Lower leg skin (tissue), 4 donors: Measurements from ENCODE around the gene TANC1. TPM values are rescaled to one million over a fixed set of nuclear protein-coding genes. Genes with fewer than 3 reads are reported as not detected.

Source experiments
- DNase-seq, 2 donors: peaks; one replicate each; pipeline ENCODE4 v3.0.0-alpha.2; 2019; ENCODE audit warnings: low spot score in 2 of 2
- H3K4me3 ChIP-seq: fragments of 200-600 bp; sonication (generic); 2 replicates; pipeline ENCODE4 v1.5.1; 2017; ENCODE audit warnings: mild to moderate bottlenecking, low read depth; ENCODE audit not compliant: poor library complexity, severe bottlenecking
- POLR2A ChIP-seq, 2 donors: fragments of 450-650 bp; IDR thresholded peaks; one replicate each; pipeline ENCODE4 v1.6.1; 2016 to 2017; ENCODE audit warnings: antibody characterized with exemption in 2 of 2, mild to moderate bottlenecking in 1 of 2, moderate library complexity in 1 of 2
- WGBS, 2 donors: methylation state at CpG; one replicate each; pipeline ENCODE4 v1.1.5; 2018; 5-methylcytosine and 5-hydroxymethylcytosine counted together
- intact Hi-C: fragments of 100-400 bp; cut with DNase I; formaldehyde crosslinking; loops from one replicate; pipeline ENCODE4 v1.15.0; 2023; ENCODE audit warnings: low total_unique reads
- total RNA-seq, 4 donors: library from RNA; depleted of rRNA; stranded (reverse); fragments of >200 nt; gene quantifications; one replicate each; pipeline ENCODE4 v1.1.0, GENCODE V29; 2016
- TF ChIP-seq, protein P1 (sequence below), 3 donors: fragments of 450-650 bp; IDR thresholded peaks; one replicate each; pipeline ENCODE4 v1.5.1; 2016; ENCODE audit warnings: antibody characterized with exemption in 3 of 3, mild to moderate bottlenecking in 3 of 3, moderate library complexity in 2 of 3

Gene TANC1
- total RNA-seq, 4 donors from 2014 or later = 65.8 to 111 (median 93.6) TPM

- 80 to 81% methylated on average over 5 of the region's 5 CpGs for WGBS, 2 donors
- intact Hi-C loops = no loop called here
- H3K4me3 ChIP-seq = no peak overlapping the region
- DNase-seq = no peak
- TF ChIP-seq, protein P1, sequence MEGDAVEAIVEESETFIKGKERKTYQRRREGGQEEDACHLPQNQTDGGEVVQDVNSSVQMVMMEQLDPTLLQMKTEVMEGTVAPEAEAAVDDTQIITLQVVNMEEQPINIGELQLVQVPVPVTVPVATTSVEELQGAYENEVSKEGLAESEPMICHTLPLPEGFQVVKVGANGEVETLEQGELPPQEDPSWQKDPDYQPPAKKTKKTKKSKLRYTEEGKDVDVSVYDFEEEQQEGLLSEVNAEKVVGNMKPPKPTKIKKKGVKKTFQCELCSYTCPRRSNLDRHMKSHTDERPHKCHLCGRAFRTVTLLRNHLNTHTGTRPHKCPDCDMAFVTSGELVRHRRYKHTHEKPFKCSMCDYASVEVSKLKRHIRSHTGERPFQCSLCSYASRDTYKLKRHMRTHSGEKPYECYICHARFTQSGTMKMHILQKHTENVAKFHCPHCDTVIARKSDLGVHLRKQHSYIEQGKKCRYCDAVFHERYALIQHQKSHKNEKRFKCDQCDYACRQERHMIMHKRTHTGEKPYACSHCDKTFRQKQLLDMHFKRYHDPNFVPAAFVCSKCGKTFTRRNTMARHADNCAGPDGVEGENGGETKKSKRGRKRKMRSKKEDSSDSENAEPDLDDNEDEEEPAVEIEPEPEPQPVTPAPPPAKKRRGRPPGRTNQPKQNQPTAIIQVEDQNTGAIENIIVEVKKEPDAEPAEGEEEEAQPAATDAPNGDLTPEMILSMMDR (IDR thresholded peaks at IDR 0.05) = no peak
- no peak for TF ChIP-seq POLR2A (IDR thresholded peaks at IDR 0.05)
These were observed 53.6 kb downstream of the TANC1 start for GRCh38 chr2:159022019-159022418.

DNA sequence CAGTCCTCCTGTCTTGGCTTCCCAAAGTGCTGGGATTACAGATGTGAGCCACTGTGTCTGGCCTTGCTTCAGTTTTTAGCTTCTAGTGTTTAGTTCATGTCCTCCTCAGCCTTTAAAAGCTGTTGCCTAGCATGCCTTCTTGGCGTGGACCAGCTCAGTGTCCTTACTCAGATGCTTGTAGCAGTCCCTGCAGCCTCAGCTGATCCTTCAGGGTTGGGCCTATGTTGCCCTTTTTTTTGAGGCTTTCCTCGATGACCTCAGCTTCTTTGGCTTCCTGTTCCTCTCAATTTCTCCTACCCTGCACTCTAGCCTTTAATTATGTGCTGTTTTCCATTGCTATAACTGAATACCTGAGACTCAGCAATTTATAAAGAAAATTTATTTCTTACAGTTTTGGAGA lies 57.7 kb downstream of the TANC1 start:
- H3K4me3 ChIP-seq = no peak overlapping the region
- TF ChIP-seq POLR2A (IDR thresholded peaks at IDR 0.05) = no peak
- TF ChIP-seq, protein P1 (IDR thresholded peaks at IDR 0.05) = no peak
- intact Hi-C loops = no loop called here
- DNase-seq = no peak
- WGBS, 2 donors = 39 to 53% methylated on average over 2 of the region's 2 CpGs

GRCh38 chr2:159028776-159029175 lies 60.3 kb downstream of the TANC1 start:
- no peak overlapping the region for H3K4me3 ChIP-seq
- 92 to 96% methylated on average over 1 of the region's 1 CpG for WGBS, 2 donors
- TF ChIP-seq, protein P1 (IDR thresholded peaks at IDR 0.05) = no peak
- no peak for TF ChIP-seq POLR2A (IDR thresholded peaks at IDR 0.05)
- DNase-seq = no peak
- intact Hi-C loops = no loop called here

GRCh38 chr2:159029936-159030335 lies 61.5 kb downstream of the TANC1 start:
- no peak for DNase-seq
- intact Hi-C loops = loop anchor here (5.0 kb wide), 1 partner anchor 87 kb away; no protein-coding TSS in a partner anchor
- WGBS, 2 donors = 61 to 63% methylated on average over 2 of the region's 2 CpGs
- TF ChIP-seq POLR2A (IDR thresholded peaks at IDR 0.05) = no peak
- TF ChIP-seq, protein P1 (IDR thresholded peaks at IDR 0.05) = no peak
- no peak overlapping the region for H3K4me3 ChIP-seq

DNA sequence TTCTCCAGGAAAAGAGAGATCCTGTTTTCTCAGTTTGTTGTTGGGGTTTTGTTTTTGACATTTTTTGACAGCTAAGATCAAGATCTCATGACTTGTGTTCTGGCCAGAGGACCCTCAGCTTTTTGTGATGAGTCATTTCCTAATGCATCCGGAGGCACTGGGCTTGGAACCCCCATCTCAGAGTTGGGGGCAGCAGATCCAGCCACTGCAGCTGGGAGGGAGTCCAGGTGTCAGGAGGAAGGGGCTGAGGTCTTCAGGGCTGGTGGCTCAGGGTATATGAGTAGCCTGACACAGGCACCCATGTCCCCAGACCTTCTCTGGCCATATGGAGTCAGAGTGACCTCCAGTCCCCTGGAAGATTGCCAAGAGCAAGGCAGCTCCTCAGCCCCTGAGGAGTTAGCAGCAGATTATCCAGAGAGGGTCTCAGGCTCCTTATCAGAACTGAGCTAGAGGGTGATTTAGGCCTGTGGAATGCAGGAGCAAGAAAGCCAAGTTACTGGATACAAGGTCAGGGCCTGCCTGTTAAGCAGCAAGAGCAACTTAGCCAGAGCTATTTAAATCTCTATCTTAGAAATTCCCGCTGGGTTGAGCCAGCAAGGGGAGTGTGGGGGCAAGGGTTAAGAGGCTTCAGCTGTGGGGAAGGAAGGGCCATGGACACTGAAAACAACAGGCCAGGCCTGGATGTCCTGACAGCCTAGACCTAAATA lies 62.4 kb downstream of the TANC1 start:
- H3K4me3 ChIP-seq = no peak overlapping the region
- no peak for DNase-seq
- TF ChIP-seq, protein P1 (IDR thresholded peaks at IDR 0.05) = no peak
- TF ChIP-seq POLR2A (IDR thresholded peaks at IDR 0.05) = no peak
- WGBS, 2 donors = 19 to 28% methylated on average over 2 of the region's 2 CpGs
- intact Hi-C loops = loop anchor here (5.0 kb wide), 1 partner anchor 86 kb away; no protein-coding TSS in a partner anchor
